BE2C (cell line): ENCODE results near the gene CATSPER1.
A peak's percentile ranks its signal among the peaks of the same experiment; 100 is the strongest.

Source experiments
- DNase-seq: peaks from one replicate; pipeline ENCODE4 v3.0.0-alpha.2; 2020
- H3K27me3 ChIP-seq: fragments of 250-450 bp; sonication (Bioruptor Pico); 2 replicates; pipeline ENCODE4 v1.5.1; 2020; ENCODE audit warnings: mild to moderate bottlenecking
- H3K36me3 ChIP-seq: fragments of 250-450 bp; sonication (Bioruptor Pico); 2 replicates; pipeline ENCODE4 v1.5.1; 2020; ENCODE audit warnings: mild to moderate bottlenecking
- H3K4me1 ChIP-seq: fragments of 250-450 bp; sonication (Bioruptor Pico); 2 replicates; pipeline ENCODE4 v1.5.1; 2020
- H3K4me3 ChIP-seq: 2 replicates; pipeline ENCODE4 v1.5.1; 2011; ENCODE audit warnings: low read depth, low read length
- H3K9me3 ChIP-seq: fragments of 250-450 bp; sonication (Bioruptor Pico); 2 replicates; pipeline ENCODE4 v1.5.1; 2020
- CTCF ChIP-seq: IDR thresholded peaks from 2 replicates; pipeline ENCODE4 v1.5.1; 2012; ENCODE audit warnings: mild to moderate bottlenecking, low read depth, low read length

The CATSPER1 gene

GRCh38 chr11:66020618-66021357, 5.5 kb downstream of the CATSPER1 start:
- Histone ChIP-seq H3K4me1 (no peaks in the 10 kb centered on the region), H3K27me3 (0 out of 2 replicates have a peak, but pooled peaks cover 3% of the 10 kb centered on the region), H3K36me3 (no peaks in the 10 kb centered on the region), H3K4me3 (no peak overlapping the region), H3K9me3 (no peaks in the 10 kb centered on the region)
- TF ChIP-seq CTCF, result no peak
- DNase-seq, result peak; percentile 42

GRCh38 chr11:66020212-66020611, 6.1 kb downstream of the CATSPER1 start:
- DNase-seq, result no peak
- 0 out of 2 replicates have a peak, but pooled peaks cover 3% of the 10 kb centered on the region for H3K27me3 ChIP-seq
- H3K4me3 ChIP-seq, result no peak overlapping the region
- H3K36me3 ChIP-seq, result no peaks in the 10 kb centered on the region
- no peaks in the 10 kb centered on the region for H3K9me3 ChIP-seq
- TF ChIP-seq CTCF, result no peak
- H3K4me1 ChIP-seq, result no peaks in the 10 kb centered on the region

- peaks cover under 1% of the 10 kb centered on the region for H3K27me3 ChIP-seq
- H3K4me3 ChIP-seq, result no peak overlapping the region
- H3K36me3 ChIP-seq, result no peaks in the 10 kb centered on the region
- DNase-seq, result no peak
- H3K9me3 ChIP-seq, result no peaks in the 10 kb centered on the region
- TF ChIP-seq CTCF, result no peak
- no peaks in the 10 kb centered on the region for H3K4me1 ChIP-seq
Observed at GRCh38 chr11:66017321-66017720, 9.0 kb downstream of the CATSPER1 start.

GRCh38 chr11:66016793-66017177, 9.5 kb downstream of the CATSPER1 start:
- Histone ChIP-seq H3K9me3 (no peaks in the 10 kb centered on the region), H3K4me1 (no peaks in the 10 kb centered on the region), H3K36me3 (no peaks in the 10 kb centered on the region), H3K4me3 (no peak overlapping the region), H3K27me3 (peaks cover 6% of the 10 kb centered on the region)
- no peak for TF ChIP-seq CTCF
- DNase-seq, result no peak

GRCh38 chr11:66015936-66016792, 10.1 kb downstream of the CATSPER1 start:
- Histone ChIP-seq H3K27me3 (peaks cover 12% of the 10 kb centered on the region), H3K4me3 (no peak overlapping the region), H3K9me3 (no peaks in the 10 kb centered on the region), H3K36me3 (no peaks in the 10 kb centered on the region), H3K4me1 (no peaks in the 10 kb centered on the region)
- no peak for DNase-seq
- no peak for TF ChIP-seq CTCF

- Histone ChIP-seq H3K9me3 (no peaks in the 10 kb centered on the region), H3K27me3 (peaks cover 15% of the 10 kb centered on the region), H3K36me3 (no peaks in the 10 kb centered on the region), H3K4me1 (no peaks in the 10 kb centered on the region), H3K4me3 (no peak overlapping the region)
- no peak for DNase-seq
- no peak for TF ChIP-seq CTCF
Observed at GRCh38 chr11:66015454-66015881, 10.8 kb downstream of the CATSPER1 start.
